OCI-M2 (cell line): ENCODE results near the gene OVAAL.

Experiments used
- DNase-seq: peaks from one replicate; lab custom pipeline; 2025; ENCODE audit not compliant: unreplicated experiment; lab: John Stamatoyannopoulos, UW

The OVAAL gene

GRCh38 chr1:180603223-180603849 lies 44.6 kb downstream of the OVAAL start:
- DNase-seq = no peak

DNA sequence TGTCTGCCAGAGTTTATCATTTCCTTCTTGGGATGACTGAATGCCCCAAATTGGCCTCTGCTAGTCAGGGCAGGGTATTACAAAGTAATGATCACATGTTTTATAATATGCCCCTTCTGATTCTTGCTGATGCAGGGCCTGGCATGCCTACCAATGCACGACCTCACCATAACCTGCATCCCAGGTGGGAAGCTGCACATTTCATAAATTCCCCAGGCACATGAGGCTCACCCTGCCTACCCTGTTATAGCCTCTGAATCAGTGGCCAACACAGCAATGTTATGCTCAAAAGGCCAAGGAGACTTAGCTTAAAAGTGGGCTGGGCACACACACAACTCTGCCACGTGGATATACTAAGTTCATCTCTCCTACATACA lies 45.1 kb downstream of the OVAAL start:
- DNase-seq = no peak

DNA sequence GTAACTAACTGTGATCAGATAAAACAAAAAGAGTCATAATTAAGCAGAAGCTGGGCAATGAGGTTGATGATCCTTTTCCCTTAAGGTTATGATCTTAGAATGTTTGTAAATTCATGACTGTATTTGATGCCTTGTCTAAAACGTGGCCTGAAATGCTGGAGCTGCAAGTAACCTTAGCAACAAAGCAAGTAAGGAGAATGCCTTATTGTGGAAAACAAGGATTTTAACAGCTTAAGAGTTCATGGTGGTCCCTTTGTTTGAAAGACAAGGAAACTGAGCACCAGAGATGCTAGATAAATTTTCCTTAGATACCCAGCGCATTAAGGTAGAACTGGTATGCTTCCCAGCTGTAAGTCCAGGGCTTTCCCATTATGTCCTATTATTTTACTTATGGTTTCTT lies 47.4 kb downstream of the OVAAL start:
- no peak for DNase-seq

GRCh38 chr1:180609643-180610555 lies 51.1 kb downstream of the OVAAL start:
- DNase-seq = peak; percentile 35

DNA sequence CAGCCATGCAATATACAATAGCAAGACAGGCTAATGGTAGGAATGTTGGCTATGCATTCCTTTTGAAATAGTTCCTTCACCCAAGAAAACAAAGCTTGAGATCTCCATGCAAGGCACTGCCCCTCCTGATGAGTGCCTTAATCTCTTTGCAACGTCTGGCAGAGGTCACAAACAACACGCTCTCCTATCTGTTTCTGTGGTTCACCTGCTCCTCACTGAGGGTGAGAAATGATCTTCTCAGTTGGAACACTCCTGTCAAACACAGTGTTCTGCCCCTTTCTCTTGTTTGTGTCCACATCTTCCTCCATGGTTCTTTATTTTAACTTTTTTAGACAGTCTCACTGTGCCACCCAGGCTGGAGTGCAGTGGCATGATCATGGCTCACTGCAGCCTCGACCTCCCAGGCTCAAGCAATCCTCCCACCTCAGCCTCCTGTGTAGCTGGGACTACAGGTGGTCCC lies 51.8 kb downstream of the OVAAL start:
- DNase-seq = no peak

GRCh38 chr1:180611016-180611930 lies 52.5 kb downstream of the OVAAL start:
- DNase-seq = peak; percentile 51

DNA sequence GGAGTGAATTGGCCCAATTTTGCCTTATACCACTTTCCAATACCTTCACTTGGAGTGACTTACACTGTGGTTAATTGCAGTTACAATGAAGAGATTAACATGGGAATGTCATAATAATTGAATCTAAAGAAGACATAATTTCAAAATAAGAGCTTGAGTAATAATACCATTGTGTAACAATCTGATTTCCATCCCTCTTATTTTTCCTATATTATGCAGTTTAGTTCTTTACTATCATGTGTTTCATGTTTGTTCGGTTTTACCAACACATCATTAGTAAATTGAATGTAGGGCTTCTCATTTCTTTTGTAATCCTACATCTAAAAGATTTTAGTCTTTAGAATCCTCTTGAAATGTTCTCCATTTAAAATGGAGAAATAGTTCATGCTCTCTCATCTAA lies 53.9 kb downstream of the OVAAL start:
- DNase-seq = no peak

GRCh38 chr1:180614730-180615129 lies 56.0 kb downstream of the OVAAL start:
- no peak for DNase-seq

- no peak for DNase-seq
Observed at GRCh38 chr1:180615493-180616290, 56.9 kb downstream of the OVAAL start.
